Naive thymus-derived CD4-positive, alpha-beta T cell (primary cell): ENCODE data around the gene MB. TPM values are rescaled to one million over a fixed set of nuclear protein-coding genes. Genes with fewer than 3 reads are reported as not detected.

Experiments
- ATAC-seq: fragments of 150-1000 bp; cut with Tn5 transposase; 2 replicates; pipeline ENCODE4 v1.10.0; 2021; ENCODE audit warnings: mild to moderate bottlenecking, moderate library complexity
- CTCF ChIA-PET: fragments of 350-600 bp; sonication (Branson Sonifier 250); formaldehyde crosslinking; loops from one replicate; lab custom pipeline; 2021; ENCODE audit warnings: antibody characterized with exemption; lab: Charles Lee
- POLR2A ChIA-PET: fragments of 350-600 bp; sonication (Branson Sonifier 250); formaldehyde crosslinking; loops from one replicate; lab custom pipeline; 2021; ENCODE audit warnings: antibody characterized with exemption, inconsistent platforms; lab: Charles Lee
- DNase-seq, 9 donors: peaks; one replicate each; pipeline versions ENCODE4 v3.0.0 to v3.0.0-alpha.2; 2020 to 2022; ENCODE audit warnings: mixed read lengths in 1 of 9
- H3K27ac ChIP-seq: one replicate; pipeline ENCODE4 v1.7.0; 2013; ENCODE audit warnings: mild to moderate bottlenecking, low read depth, low read length, moderate library complexity
- H3K27me3 ChIP-seq, 2 donors: one replicate each; pipeline ENCODE4 v1.7.0; 2013; ENCODE audit warnings: low read length in 2 of 2, mild to moderate bottlenecking in 2 of 2, moderate library complexity in 2 of 2; ENCODE audit not compliant: control insufficient read depth in 2 of 2, insufficient read depth in 2 of 2
- H3K36me3 ChIP-seq, 3 experiments: 1 replicate in 2 of 3; 2 replicates in 1 of 3; pipeline ENCODE4 v1.7.0; 2013; ENCODE audit warnings: low read length in 3 of 3, mild to moderate bottlenecking in 3 of 3, moderate library complexity in 1 of 3; ENCODE audit not compliant: insufficient read depth in 3 of 3, control insufficient read depth in 2 of 3
- H3K4me1 ChIP-seq, 2 donors: one replicate each; pipeline ENCODE4 v1.7.0; 2013; ENCODE audit warnings: low read length in 2 of 2, mild to moderate bottlenecking in 2 of 2, moderate library complexity in 1 of 2; ENCODE audit not compliant: control insufficient read depth in 2 of 2, insufficient read depth in 2 of 2
- H3K4me3 ChIP-seq: 2 replicates; pipeline ENCODE4 v1.7.0; 2013; ENCODE audit warnings: mild to moderate bottlenecking, low read length
- H3K9me3 ChIP-seq, 3 experiments: 1 replicate in 2 of 3; 2 replicates in 1 of 3; pipeline ENCODE4 v1.7.0; 2013; ENCODE audit warnings: low read length in 3 of 3; ENCODE audit not compliant: control insufficient read depth in 2 of 3
- H3K27ac Mint-ChIP-seq, 9 donors: one replicate each; pipeline ENCODE4 v1.8.0; 2020 to 2022; ENCODE audit warnings: mixed read lengths in 9 of 9, mild to moderate bottlenecking in 8 of 9, moderate library complexity in 5 of 9, inconsistent platforms in 2 of 9
- H3K27me3 Mint-ChIP-seq, 5 donors: one replicate each; pipeline ENCODE4 v1.8.0; 2021 to 2022; ENCODE audit warnings: mixed read lengths in 5 of 5, mild to moderate bottlenecking in 1 of 5
- H3K36me3 Mint-ChIP-seq, 5 donors: one replicate each; pipeline ENCODE4 v1.8.0; 2020 to 2022; ENCODE audit warnings: mixed read lengths in 5 of 5, mild to moderate bottlenecking in 3 of 5, inconsistent platforms in 1 of 5
- H3K4me1 Mint-ChIP-seq, 7 donors: one replicate each; pipeline ENCODE4 v1.8.0; 2020 to 2022; ENCODE audit warnings: mixed read lengths in 7 of 7, mild to moderate bottlenecking in 3 of 7, inconsistent platforms in 1 of 7
- H3K4me3 Mint-ChIP-seq, 10 donors: one replicate each; pipeline ENCODE4 v1.8.0; 2020 to 2022; ENCODE audit warnings: mild to moderate bottlenecking in 10 of 10, mixed read lengths in 10 of 10, moderate library complexity in 6 of 10, inconsistent platforms in 2 of 10
- H3K9me3 Mint-ChIP-seq, 11 donors: one replicate each; pipeline ENCODE4 v1.8.0; 2020 to 2022; ENCODE audit warnings: mixed read lengths in 11 of 11, mild to moderate bottlenecking in 4 of 11, inconsistent platforms in 1 of 11, moderate library complexity in 1 of 11
- intact Hi-C, 2 donors: fragments of 100-400 bp; cut with micrococcal nuclease; formaldehyde crosslinking; loops; one replicate each; pipeline ENCODE4 v1.15.1; 2023
- polyA plus RNA-seq, 2 donors: library from polyadenylated mRNA; unstranded; fragments of 300-500 nt; fragmentation: Illumina TruSeq; gene quantifications; one replicate each; pipeline ENCODE4 v1.2.3, GENCODE V29; 2021
- total RNA-seq, 6 experiments: library from RNA in 5 of 6; stranded (reverse) in 5 of 6; gene quantifications; 1 replicate in 5 of 6; 2 replicates in 1 of 6; pipeline ENCODE4 v1.2.3 and lab custom pipeline; 2021 to 2026

Gene MB
- total and polyA plus RNA-seq, 7 experiments from 2014 or later = 0.60 TPM; not detected in 6

DNA sequence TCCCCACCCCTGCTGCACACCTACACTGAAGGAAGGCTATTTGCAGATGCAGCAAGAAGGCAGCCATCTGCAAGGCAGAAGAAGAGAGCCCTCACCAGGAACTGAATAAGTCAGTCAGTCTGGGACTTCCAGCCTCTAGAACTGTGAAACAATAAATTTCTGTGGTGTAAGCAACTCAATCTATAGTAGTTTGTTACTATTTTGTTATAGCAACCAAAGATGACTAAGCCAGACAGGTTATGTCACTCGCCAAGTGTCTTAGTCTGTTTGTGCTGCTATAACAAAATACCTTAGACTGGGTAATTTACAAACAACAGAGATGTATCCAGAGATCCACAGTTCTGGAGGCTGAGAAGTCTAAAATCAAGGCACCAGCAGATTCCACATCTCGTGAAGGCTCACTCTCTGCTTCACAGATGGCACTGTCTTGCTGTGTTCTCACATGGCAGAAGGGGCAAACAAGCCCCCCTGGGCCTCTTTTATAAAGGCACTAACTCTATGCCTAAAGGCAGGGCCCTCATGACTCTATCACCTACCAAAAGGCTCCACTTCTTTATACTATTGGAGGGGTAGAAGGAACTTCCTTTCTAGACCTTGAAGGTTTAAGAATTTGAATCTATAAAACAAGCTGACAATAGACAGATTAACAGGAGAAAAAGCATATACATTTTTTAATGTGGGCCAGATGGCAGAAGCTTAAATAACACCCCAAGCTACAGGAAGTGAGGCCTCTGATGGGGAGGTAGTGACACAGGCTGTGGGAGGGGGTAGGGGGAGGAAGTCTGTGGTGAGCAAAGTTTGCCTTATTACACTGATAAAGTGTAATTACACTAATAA lies 43.4 kb upstream of the MB start:
- Histone ChIP-seq H3K36me3 (peaks cover 25 to 51% (median 27%) of the 10 kb centered on the region in 3 experiments), H3K9me3 (peaks cover 0 to 4% (median 4%) of the 10 kb centered on the region in 3 experiments), H3K4me1 (peaks cover 44 to 58% of the 10 kb centered on the region in 2 donors), H3K27me3 (no peaks in the 10 kb centered on the region), H3K4me3 (peak overlapping the region; percentile 5), H3K27ac (peak overlapping the region; percentile 85)
- Mint-ChIP-seq H3K36me3 (peaks cover 29 to 87% (median 67%) of the 10 kb centered on the region in 5 donors), H3K27ac (peak overlapping the region; percentile 81 to 98 (median 95)), H3K27me3 (no peaks in the 10 kb centered on the region), H3K4me3 (peak overlapping the region; percentile 38 to 81 (median 68)), H3K4me1 (peaks cover 45 to 80% (median 72%) of the 10 kb centered on the region in 7 donors), H3K9me3 (peaks cover 0 to 16% (median 5%) of the 10 kb centered on the region in 11 donors)
- peak; percentile 93 for ATAC-seq
- DNase-seq = peak in 8 of 9 donors; percentile 20 to 82 (median 77)
- CTCF ChIA-PET = interaction anchor here (0.6 kb wide), 2 partner anchors 8 to 867 kb away, joined by 3 to 5 read pairs; no protein-coding TSS in a partner anchor
- POLR2A ChIA-PET = interaction anchor here (9.0 kb wide), 1 partner anchor 13 kb away, joined by 96 read pairs; the partner anchor contains the start of gene APOL6
- intact Hi-C loops = loop anchor here (1.0 to 2.0 kb wide), 3 partner anchors 11 to 30 kb away; partner anchors contain the start of gene APOL6 (in 1 of the 2)

- ChIA-PET POLR2A (interaction anchor here (0.7 to 9.0 kb wide), 2 partner anchors 10 to 259 kb away, joined by 3 to 96 read pairs; partner anchors contain the start of gene APOL6), CTCF (no interaction called here)
- Histone ChIP-seq H3K4me1 (peaks cover 46 to 55% of the 10 kb centered on the region in 2 donors), H3K27ac (peak overlapping the region; percentile 85), H3K36me3 (peaks cover 25 to 57% (median 27%) of the 10 kb centered on the region in 3 experiments), H3K9me3 (no peaks in the 10 kb centered on the region), H3K4me3 (no peak overlapping the region), H3K27me3 (no peaks in the 10 kb centered on the region)
- ATAC-seq (no peak), DNase-seq (no peak)
- intact Hi-C loops = no loop called here
- H3K27me3 Mint-ChIP-seq = no peaks in the 10 kb centered on the region
- H3K9me3 Mint-ChIP-seq = peaks cover 0 to 14% (median 0%) of the 10 kb centered on the region in 11 donors
- peaks cover 47 to 93% (median 88%) of the 10 kb centered on the region in 7 donors for H3K4me1 Mint-ChIP-seq
- H3K27ac Mint-ChIP-seq = peak overlapping the region in 8 of 9 donors; percentile 90 to 98 (median 95)
- H3K4me3 Mint-ChIP-seq = peak overlapping the region in 5 of 10 donors; percentile 2 to 71 (median 7)
- peaks cover 29 to 90% (median 66%) of the 10 kb centered on the region in 5 donors for H3K36me3 Mint-ChIP-seq
Measured at GRCh38 chr22:35657571-35658312, 40.6 kb upstream of the MB start.

DNA sequence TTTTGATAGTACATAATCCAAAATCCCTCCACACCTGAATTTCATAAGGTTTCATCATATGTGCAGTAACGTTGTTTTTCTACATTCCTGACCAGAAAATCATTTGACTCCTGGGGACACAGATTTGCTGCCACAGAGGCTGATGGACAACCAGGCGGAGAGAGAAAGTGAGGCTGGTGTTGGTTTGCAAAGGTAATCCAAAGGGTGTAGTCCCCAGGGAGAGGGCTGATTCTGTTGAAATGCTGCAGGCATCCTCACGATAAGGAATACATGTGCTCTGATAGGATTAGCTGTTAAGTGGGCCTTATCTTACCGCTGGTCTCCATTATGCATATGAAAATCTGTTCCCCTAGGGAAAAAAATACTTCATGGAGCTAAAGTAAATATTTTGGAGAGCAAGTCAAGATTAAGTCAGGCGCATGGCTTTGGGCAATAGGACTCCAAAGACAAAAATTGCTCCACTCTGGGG lies 39.2 kb upstream of the MB start:
- no peak overlapping the region for H3K27ac ChIP-seq
- H3K9me3 ChIP-seq = no peaks in the 10 kb centered on the region
- H3K27me3 ChIP-seq = no peaks in the 10 kb centered on the region
- peaks cover 0 to 12% (median 0%) of the 10 kb centered on the region in 11 donors for H3K9me3 Mint-ChIP-seq
- intact Hi-C loops = no loop called here
- H3K4me1 ChIP-seq = peaks cover 34 to 41% of the 10 kb centered on the region in 2 donors
- ChIA-PET CTCF (no interaction called here), POLR2A (interaction anchor here (9.0 kb wide), 1 partner anchor 8 kb away, joined by 96 read pairs; the partner anchor contains the start of gene APOL6)
- ATAC-seq (no peak), DNase-seq (no peak)
- no peaks in the 10 kb centered on the region for H3K27me3 Mint-ChIP-seq
- no peak overlapping the region for H3K4me3 ChIP-seq
- peaks cover 29 to 89% (median 57%) of the 10 kb centered on the region in 5 donors for H3K36me3 Mint-ChIP-seq
- peaks cover 25 to 57% (median 27%) of the 10 kb centered on the region in 3 experiments for H3K36me3 ChIP-seq
- peak overlapping the region in 8 of 9 donors; percentile 1 to 98 (median 92) for H3K27ac Mint-ChIP-seq
- H3K4me3 Mint-ChIP-seq = no peak overlapping the region
- peaks cover 36 to 91% (median 77%) of the 10 kb centered on the region in 7 donors for H3K4me1 Mint-ChIP-seq

- Mint-ChIP-seq H3K4me3 (peak overlapping the region in 9 of 10 donors; percentile 10 to 53 (median 34)), H3K4me1 (peaks cover 37 to 92% (median 77%) of the 10 kb centered on the region in 7 donors), H3K27me3 (no peaks in the 10 kb centered on the region), H3K9me3 (peaks cover 0 to 10% (median 0%) of the 10 kb centered on the region in 11 donors), H3K27ac (peak overlapping the region in 8 of 9 donors; percentile 64 to 92 (median 82)), H3K36me3 (peaks cover 23 to 89% (median 61%) of the 10 kb centered on the region in 5 donors)
- no peak for ATAC-seq
- intact Hi-C loops = no loop called here
- Histone ChIP-seq H3K4me3 (no peak overlapping the region), H3K27me3 (no peaks in the 10 kb centered on the region), H3K9me3 (no peaks in the 10 kb centered on the region), H3K36me3 (peaks cover 18 to 49% (median 24%) of the 10 kb centered on the region in 3 experiments), H3K4me1 (peaks cover 27 to 30% of the 10 kb centered on the region in 2 donors), H3K27ac (peak overlapping the region; percentile 40)
- DNase-seq = no peak
- POLR2A ChIA-PET = no interaction called here
- CTCF ChIA-PET = interaction anchor here (0.8 kb wide), 1 partner anchor 444 kb away, joined by 3 read pairs; no protein-coding TSS in a partner anchor
Measured at GRCh38 chr22:35653824-35654223, 36.7 kb upstream of the MB start.

GRCh38 chr22:35651085-35651484 lies 34.0 kb upstream of the MB start:
- Mint-ChIP-seq H3K4me1 (peaks cover 30 to 81% (median 66%) of the 10 kb centered on the region in 7 donors), H3K4me3 (peak overlapping the region; percentile 52 to 100 (median 98)), H3K9me3 (peaks cover 0 to 8% (median 0%) of the 10 kb centered on the region in 11 donors), H3K36me3 (peaks cover 8 to 65% (median 42%) of the 10 kb centered on the region in 5 donors), H3K27ac (peak overlapping the region in 5 of 9 donors; percentile 17 to 47 (median 31)), H3K27me3 (no peaks in the 10 kb centered on the region)
- peaks cover 30 to 40% of the 10 kb centered on the region in 2 donors for H3K4me1 ChIP-seq
- no peaks in the 10 kb centered on the region for H3K9me3 ChIP-seq
- H3K27ac ChIP-seq = no peak overlapping the region
- ChIA-PET POLR2A (interaction anchor here (7.0 kb wide), 1 partner anchor 9 kb away, joined by 96 read pairs; no protein-coding TSS in a partner anchor), CTCF (interaction anchor here (0.6 kb wide), 1 partner anchor 137 kb away, joined by 3 read pairs; no protein-coding TSS in a partner anchor)
- intact Hi-C loops = no loop called here
- H3K4me3 ChIP-seq = peak overlapping the region; percentile 22
- no peaks in the 10 kb centered on the region for H3K27me3 ChIP-seq
- DNase-seq (no peak), ATAC-seq (no peak)
- H3K36me3 ChIP-seq = peaks cover under 1 to 26% (median 6%) of the 10 kb centered on the region in 3 experiments
